Measurements from ENCODE around the gene WDFY1.

DNA sequence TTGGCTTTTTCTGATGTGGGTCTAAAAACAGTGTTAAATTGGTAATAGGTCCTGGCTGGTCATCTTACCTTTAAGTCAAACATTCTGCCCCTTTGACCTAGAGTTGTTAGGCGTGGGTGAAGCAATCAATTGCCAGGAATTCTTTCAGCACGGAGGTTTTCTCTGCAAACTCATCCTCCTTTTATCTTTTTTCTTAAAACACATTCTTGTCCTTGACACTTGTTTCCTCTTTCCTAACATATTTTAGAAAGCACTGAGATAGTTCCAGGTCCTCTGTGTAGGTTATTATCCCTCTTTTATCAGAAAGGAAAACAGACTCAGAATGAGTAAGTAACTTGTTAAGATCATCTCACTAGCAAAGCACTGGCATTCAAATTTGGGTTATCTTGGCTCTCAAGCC lies 89.1 kb downstream of the WDFY1 start:
- no peak for TF ChIP-seq POLR2A (IDR thresholded peaks at IDR 0.05)
- no peak for TF ChIP-seq POLR2AphosphoS5 (IDR thresholded peaks at IDR 0.05)
- TF ChIP-seq, protein P1, sequence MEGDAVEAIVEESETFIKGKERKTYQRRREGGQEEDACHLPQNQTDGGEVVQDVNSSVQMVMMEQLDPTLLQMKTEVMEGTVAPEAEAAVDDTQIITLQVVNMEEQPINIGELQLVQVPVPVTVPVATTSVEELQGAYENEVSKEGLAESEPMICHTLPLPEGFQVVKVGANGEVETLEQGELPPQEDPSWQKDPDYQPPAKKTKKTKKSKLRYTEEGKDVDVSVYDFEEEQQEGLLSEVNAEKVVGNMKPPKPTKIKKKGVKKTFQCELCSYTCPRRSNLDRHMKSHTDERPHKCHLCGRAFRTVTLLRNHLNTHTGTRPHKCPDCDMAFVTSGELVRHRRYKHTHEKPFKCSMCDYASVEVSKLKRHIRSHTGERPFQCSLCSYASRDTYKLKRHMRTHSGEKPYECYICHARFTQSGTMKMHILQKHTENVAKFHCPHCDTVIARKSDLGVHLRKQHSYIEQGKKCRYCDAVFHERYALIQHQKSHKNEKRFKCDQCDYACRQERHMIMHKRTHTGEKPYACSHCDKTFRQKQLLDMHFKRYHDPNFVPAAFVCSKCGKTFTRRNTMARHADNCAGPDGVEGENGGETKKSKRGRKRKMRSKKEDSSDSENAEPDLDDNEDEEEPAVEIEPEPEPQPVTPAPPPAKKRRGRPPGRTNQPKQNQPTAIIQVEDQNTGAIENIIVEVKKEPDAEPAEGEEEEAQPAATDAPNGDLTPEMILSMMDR (IDR thresholded peaks at IDR 0.05), result no peak
- no peak for TF ChIP-seq EP300 (IDR thresholded peaks at IDR 0.05)
